ENCODE measurements around the gene SMPDL3A.

DNA sequence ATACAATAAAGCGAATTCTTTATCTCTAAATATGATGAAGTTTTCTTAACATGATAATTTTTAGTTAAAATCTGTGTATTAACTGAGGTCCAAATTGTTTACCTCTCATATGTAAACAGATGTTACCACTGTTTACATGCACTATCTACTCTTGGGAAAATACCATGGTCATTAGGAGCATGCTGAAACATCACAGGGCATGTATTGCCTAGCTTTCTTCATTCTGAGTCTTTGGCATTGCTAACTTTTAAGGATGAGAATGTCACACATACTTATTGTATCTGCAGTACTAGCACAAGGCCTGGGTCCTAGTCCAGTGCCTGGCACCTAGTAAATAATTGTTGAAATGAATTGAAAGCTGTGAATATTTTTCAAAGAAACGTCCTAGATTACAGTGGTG lies 20.6 kb downstream of the SMPDL3A start:
- TF ChIP-seq HDAC2 (CRISPR knock-in tag; IDR thresholded peaks at IDR 0.05) (no peak), ZNF367 (CRISPR knock-in tag; IDR thresholded peaks at IDR 0.05; ENCODE audit: borderline replicate concordance) (no peak), ZNF776 (CRISPR knock-in tag; IDR thresholded peaks at IDR 0.05) (no peak), EZH2 (conservative IDR thresholded peaks at IDR 0.05; ENCODE audit: low read depth, low read length) (no peak), JUN (CRISPR knock-in tag; IDR thresholded peaks at IDR 0.05) (no peak), MZF1 (CRISPR knock-in tag; IDR thresholded peaks at IDR 0.05; ENCODE audit: borderline replicate concordance) (no peak), ATF7-NPFF (CRISPR knock-in tag; IDR thresholded peaks at IDR 0.05; ENCODE audit: low read depth) (no peak)
- TF ChIP-seq, protein P1, sequence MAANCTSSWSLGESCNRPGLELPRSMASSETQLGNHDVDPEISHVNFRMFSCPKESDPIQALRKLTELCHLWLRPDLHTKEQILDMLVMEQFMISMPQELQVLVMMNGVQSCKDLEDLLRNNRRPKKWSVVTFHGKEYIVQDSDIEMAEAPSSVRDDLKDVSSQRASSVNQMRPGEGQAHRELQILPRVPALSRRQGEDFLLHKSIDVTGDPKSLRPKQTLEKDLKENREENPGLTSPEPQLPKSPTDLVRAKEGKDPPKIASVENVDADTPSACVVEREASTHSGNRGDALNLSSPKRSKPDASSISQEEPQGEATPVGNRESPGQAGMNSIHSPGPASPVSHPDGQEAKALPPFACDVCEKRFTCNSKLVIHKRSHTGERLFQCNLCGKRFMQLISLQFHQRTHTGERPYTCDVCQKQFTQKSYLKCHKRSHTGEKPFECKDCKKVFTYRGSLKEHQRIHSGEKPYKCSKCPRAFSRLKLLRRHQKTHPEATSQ (CRISPR knock-in tag; IDR thresholded peaks at IDR 0.05; ENCODE audit: borderline replicate concordance): no peak
- TF ChIP-seq, protein P2, sequence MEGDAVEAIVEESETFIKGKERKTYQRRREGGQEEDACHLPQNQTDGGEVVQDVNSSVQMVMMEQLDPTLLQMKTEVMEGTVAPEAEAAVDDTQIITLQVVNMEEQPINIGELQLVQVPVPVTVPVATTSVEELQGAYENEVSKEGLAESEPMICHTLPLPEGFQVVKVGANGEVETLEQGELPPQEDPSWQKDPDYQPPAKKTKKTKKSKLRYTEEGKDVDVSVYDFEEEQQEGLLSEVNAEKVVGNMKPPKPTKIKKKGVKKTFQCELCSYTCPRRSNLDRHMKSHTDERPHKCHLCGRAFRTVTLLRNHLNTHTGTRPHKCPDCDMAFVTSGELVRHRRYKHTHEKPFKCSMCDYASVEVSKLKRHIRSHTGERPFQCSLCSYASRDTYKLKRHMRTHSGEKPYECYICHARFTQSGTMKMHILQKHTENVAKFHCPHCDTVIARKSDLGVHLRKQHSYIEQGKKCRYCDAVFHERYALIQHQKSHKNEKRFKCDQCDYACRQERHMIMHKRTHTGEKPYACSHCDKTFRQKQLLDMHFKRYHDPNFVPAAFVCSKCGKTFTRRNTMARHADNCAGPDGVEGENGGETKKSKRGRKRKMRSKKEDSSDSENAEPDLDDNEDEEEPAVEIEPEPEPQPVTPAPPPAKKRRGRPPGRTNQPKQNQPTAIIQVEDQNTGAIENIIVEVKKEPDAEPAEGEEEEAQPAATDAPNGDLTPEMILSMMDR (CRISPR knock-in tag; IDR thresholded peaks at IDR 0.05): no peak
- TF ChIP-seq, protein P3, sequence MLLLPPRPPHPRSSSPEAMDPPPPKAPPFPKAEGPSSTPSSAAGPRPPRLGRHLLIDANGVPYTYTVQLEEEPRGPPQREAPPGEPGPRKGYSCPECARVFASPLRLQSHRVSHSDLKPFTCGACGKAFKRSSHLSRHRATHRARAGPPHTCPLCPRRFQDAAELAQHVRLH (CRISPR knock-in tag; IDR thresholded peaks at IDR 0.05; ENCODE audit: borderline replicate concordance, low read depth): no peak
